Fibroblast of lung (primary cell): ENCODE measurements around the gene APLF.

Source experiments
- CTCF ChIP-seq, 2 donors: IDR thresholded peaks in 1 of 2; conservative IDR thresholded peaks in 1 of 2; 1 replicate in 1 of 2; 2 replicates in 1 of 2; pipeline ENCODE4 v1.5.1; 2011 to 2012; ENCODE audit warnings: low read length in 2 of 2, control low read depth in 1 of 2, inconsistent platforms in 1 of 2, low read depth in 1 of 2, mild to moderate bottlenecking in 1 of 2
- EZH2 ChIP-seq: IDR thresholded peaks from 2 replicates; pipeline ENCODE4 v1.5.1; 2012; ENCODE audit warnings: low read length, control low read depth, mild to moderate bottlenecking; ENCODE audit errors: missing control alignments

- no peak for TF ChIP-seq CTCF (conservative IDR thresholded peaks at IDR 0.05 in 1 of 2, IDR thresholded peaks at IDR 0.05 in 1 of 2; ENCODE audit: low read depth in 1 of 2, low read length in 2 of 2)
- no peak for TF ChIP-seq EZH2
These were observed 21.9 kb downstream of the APLF start for GRCh38 chr2:68489282-68489681.
